Heart left ventricle (tissue), 16 donors: ENCODE results near the gene PAX2. TPM values are rescaled to one million over a fixed set of nuclear protein-coding genes. Genes with fewer than 3 reads are reported as not detected.

Experiments
- ATAC-seq, 4 donors: fragments of 200-7000 bp; cut with Tn5 transposase; one replicate each; pipeline ENCODE4 v1.9.1; 2020 to 2022; ENCODE audit warnings: moderate library complexity in 4 of 4, mild to moderate bottlenecking in 3 of 4, moderate number of reproducible peaks in 1 of 4
- DNase-seq, 5 donors: peaks; one replicate each; pipeline ENCODE4 v3.0.0-alpha.2; 2020
- H3K27ac ChIP-seq, 12 donors: fragments of 200-600 bp; sonication (generic) in 4 of 12; one replicate each; pipeline versions ENCODE4 v1.5.0 to v1.8.0; 2016 to 2022; ENCODE audit warnings: mild to moderate bottlenecking in 2 of 12
- H3K27me3 ChIP-seq, 9 donors: fragments of 200-600 bp; sonication (generic) in 2 of 9; one replicate each; pipeline versions ENCODE4 v1.5.1 to v1.8.0; 2016 to 2022; ENCODE audit warnings: mild to moderate bottlenecking in 3 of 9
- H3K36me3 ChIP-seq, 9 donors: fragments of 200-600 bp; sonication (generic) in 2 of 9; one replicate each; pipeline versions ENCODE4 v1.5.0 to v1.8.0; 2018 to 2022; ENCODE audit warnings: mild to moderate bottlenecking in 2 of 9
- H3K4me1 ChIP-seq, 12 donors: fragments of 200-600 bp; sonication (generic) in 4 of 12; one replicate each; pipeline versions ENCODE4 v1.5.0 to v1.8.0; 2016 to 2022; ENCODE audit warnings: mild to moderate bottlenecking in 3 of 12
- H3K4me3 ChIP-seq, 12 donors: fragments of 200-600 bp; sonication (generic) in 4 of 12; one replicate each; pipeline versions ENCODE4 v1.5.0 to v1.8.0; 2017 to 2022; ENCODE audit warnings: mild to moderate bottlenecking in 9 of 12, moderate library complexity in 4 of 12
- H3K9me3 ChIP-seq, 12 donors: fragments of 200-600 bp; sonication (generic) in 4 of 12; one replicate each; pipeline versions ENCODE4 v1.5.0 to v1.8.0; 2016 to 2022; ENCODE audit warnings: mild to moderate bottlenecking in 1 of 12
- POLR2A ChIP-seq, 2 donors: fragments of 450-650 bp; IDR thresholded peaks; one replicate each; pipeline ENCODE4 v1.6.1; 2017; ENCODE audit warnings: antibody characterized with exemption in 2 of 2, mild to moderate bottlenecking in 2 of 2, moderate library complexity in 2 of 2
- WGBS, 4 donors: extraction: QIAGEN DNeasy Blood & Tissue Kit in 2 of 4; methylation state at CpG; one replicate each; pipeline versions ENCODE4 v1.1.5 to v1.1.7; 2013 to 2018; 5-methylcytosine and 5-hydroxymethylcytosine counted together
- intact Hi-C, 10 donors: fragments of 100-400 bp; cut with DNase I; formaldehyde crosslinking; loops; one replicate each; pipeline versions ENCODE4 v1.11.1 to v1.14.2; 2022
- polyA plus RNA-seq, 2 donors: library from polyadenylated mRNA; stranded (reverse); fragments of 200-250 nt; gene quantifications; one replicate each; pipeline ENCODE4 v1.2.3, GENCODE V29; 2013
- total RNA-seq, 9 donors: library from RNA; depleted of rRNA in 2 of 9; stranded (reverse); fragments of >200 nt in 2 of 9; fragmentation: NEBNext Ultra II Directional in 3 of 9; extraction: Animal tissue kit (Norgen Biotek cat#: 25700) in 3 of 9; gene quantifications; one replicate each; pipeline versions ENCODE4 v1.1.0 to v1.2.4, GENCODE V29; 2016 to 2023
- TF ChIP-seq, protein P1 (sequence below), 12 donors: fragments of 200-600 bp; sonication (generic) in 4 of 12; IDR thresholded peaks; one replicate each; pipeline versions ENCODE4 v1.5.0 to v1.8.0; 2018 to 2022; ENCODE audit warnings: antibody characterized with exemption in 12 of 12, mild to moderate bottlenecking in 5 of 12
- donor health status: ischemic (EF 13 %, LVEDD 7.1; RV severe dilation, severe dysfunction).
- donor health status: healthy with polysubstance abuse.
- donor health status: DM: no; HTN: yes; CAD: no.
- donor health status: DM: no; HTN: no; CAD: no.
- donor health status: ischemic (EF 25% LVEDD 6.9; RV normal size, moderate dysfunction).
- donor health status: ischemic (EF 25% LVEDD 5.7; RV mildly dilated, moderate dysfunction).
- donor health status: healthy.
- donor health status: DM: yes; HTN: yes; CAD: no.
- donor health status: ischemic (EF 35%, LVEDD 5.7; RV mildly dilated, moderate dysfunction).
- donor health status: nonischemic (EF 11% LVEDD 7.7; RV severe dilation, severe dysfunction).
- donor health status: DM: yes; HTN: yes; CAD: no.
- donor health status: PGD.
- donor health status: ischemic (EF 29% LVEDD 5.4; RV normal size, mild dysfunction).
- donor health status: nonischemic (EF 23%, LVEDD 6.1; RV moderate dilation, normal function).

PAX2 gene
- total and polyA plus RNA-seq, 11 donors: not detected

DNA sequence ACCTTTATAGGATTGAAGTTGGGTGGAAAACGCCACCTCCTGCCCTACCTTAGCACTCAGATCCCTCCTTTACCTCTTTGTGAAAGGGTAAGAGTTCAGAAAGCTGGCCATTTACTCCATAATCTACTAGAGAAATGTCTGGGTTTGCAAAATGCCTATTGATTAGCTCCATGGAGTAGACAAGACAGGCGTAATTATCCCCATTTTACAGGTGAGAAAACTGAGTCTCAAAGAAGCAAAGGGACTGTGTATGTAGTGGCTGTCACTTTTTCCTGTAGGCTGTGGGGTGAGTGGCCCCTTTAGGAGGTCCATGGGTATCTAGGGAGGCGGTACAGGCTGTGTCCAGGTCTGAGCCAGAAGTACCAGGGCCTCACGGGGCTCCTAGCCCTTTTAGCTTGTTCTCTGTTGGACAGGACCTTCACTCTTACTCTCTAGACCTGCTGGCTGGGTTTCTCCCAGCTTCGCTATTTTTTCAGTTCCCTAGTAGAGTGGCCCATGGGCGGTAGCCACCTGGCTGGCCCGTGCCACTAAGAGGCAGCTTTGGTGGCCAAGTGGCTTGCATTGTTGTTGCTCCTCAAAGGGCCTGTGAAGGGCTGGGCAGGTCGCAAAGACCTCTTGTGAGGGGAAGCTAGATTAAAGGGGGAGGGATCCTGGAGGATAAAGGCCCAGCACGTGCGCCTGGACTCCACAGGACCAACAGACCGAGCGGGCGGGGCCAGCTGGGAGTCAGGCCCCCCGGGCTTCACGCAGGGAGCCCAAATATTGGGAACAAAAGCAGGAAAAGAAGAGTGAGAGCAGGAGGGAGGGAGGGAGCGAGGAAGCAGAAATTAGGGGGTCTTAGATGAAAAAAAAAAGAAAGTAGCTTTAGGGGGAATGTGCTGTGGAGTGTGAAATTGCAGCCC is 4.7 kb upstream of the PAX2 start:
- H3K9me3 ChIP-seq: no peaks in the 10 kb centered on the region
- no peak for TF ChIP-seq POLR2A (IDR thresholded peaks at IDR 0.05)
- TF ChIP-seq, protein P1, sequence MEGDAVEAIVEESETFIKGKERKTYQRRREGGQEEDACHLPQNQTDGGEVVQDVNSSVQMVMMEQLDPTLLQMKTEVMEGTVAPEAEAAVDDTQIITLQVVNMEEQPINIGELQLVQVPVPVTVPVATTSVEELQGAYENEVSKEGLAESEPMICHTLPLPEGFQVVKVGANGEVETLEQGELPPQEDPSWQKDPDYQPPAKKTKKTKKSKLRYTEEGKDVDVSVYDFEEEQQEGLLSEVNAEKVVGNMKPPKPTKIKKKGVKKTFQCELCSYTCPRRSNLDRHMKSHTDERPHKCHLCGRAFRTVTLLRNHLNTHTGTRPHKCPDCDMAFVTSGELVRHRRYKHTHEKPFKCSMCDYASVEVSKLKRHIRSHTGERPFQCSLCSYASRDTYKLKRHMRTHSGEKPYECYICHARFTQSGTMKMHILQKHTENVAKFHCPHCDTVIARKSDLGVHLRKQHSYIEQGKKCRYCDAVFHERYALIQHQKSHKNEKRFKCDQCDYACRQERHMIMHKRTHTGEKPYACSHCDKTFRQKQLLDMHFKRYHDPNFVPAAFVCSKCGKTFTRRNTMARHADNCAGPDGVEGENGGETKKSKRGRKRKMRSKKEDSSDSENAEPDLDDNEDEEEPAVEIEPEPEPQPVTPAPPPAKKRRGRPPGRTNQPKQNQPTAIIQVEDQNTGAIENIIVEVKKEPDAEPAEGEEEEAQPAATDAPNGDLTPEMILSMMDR (IDR thresholded peaks at IDR 0.05): no peak
- no peak for ATAC-seq
- no peak overlapping the region for H3K4me3 ChIP-seq
- H3K4me1 ChIP-seq: peaks cover 0 to 62% (median 25%) of the 10 kb centered on the region in 12 donors
- no peaks in the 10 kb centered on the region for H3K36me3 ChIP-seq
- no peak for DNase-seq
- intact Hi-C loops: loop anchor here in 4 of 10 donors (10.0 kb wide), 1 partner anchor 176 kb away; no protein-coding TSS in a partner anchor
- peaks cover 88 to 100% (median 100%) of the 10 kb centered on the region in 9 donors for H3K27me3 ChIP-seq
- no peak overlapping the region for H3K27ac ChIP-seq
- 7 to 8% (median 7%) methylated on average over 16 of the region's 16 CpGs for WGBS, 4 donors

DNA sequence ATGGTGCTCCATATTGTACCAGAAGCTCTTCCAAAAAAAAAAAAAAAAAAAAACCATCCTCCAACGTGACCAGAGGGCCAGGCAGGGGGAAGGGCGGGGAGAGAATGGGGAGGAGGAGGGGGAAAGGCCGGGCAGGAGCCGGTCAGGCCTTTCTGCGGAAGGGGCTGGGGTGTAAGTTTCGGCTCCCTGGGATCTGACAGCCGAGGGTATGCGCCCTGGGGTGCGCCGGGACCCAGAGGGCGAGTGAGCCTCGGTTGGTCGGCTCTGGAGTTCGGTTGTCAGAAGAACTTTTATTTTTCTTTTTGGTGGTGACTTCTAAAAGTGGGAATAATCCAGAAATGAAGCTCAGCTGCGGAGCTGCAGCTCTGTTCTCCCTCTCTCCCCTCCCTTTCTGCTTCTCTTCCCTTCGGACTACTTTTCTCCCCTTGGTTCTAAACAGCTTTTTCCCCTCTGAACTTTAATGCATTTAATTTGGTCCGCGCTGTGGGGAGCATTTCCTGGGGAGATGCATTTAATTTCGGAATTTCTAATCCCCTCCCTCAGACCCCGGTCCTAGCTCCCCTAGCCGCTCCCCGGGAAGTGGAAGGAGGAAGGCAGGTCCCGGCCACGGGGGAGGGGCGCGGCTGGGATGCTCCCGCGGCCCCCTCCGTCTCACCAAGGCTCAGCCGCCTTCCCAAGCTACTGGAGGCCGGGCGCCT is 3.9 kb upstream of the PAX2 start:
- H3K27ac ChIP-seq: no peak overlapping the region
- H3K27me3 ChIP-seq: peaks cover 87 to 100% (median 100%) of the 10 kb centered on the region in 9 donors
- peaks cover 0 to 68% (median 29%) of the 10 kb centered on the region in 12 donors for H3K4me1 ChIP-seq
- TF ChIP-seq, protein P1 (IDR thresholded peaks at IDR 0.05): no peak
- TF ChIP-seq POLR2A (IDR thresholded peaks at IDR 0.05): no peak
- intact Hi-C loops: loop anchor here in 4 of 10 donors (10.0 kb wide), 1 partner anchor 177 kb away; no protein-coding TSS in a partner anchor
- H3K36me3 ChIP-seq: no peaks in the 10 kb centered on the region
- 2 to 3% (median 2%) methylated on average over 23 to 32 of the region's 32 CpGs for WGBS, 4 donors
- no peaks in the 10 kb centered on the region for H3K9me3 ChIP-seq
- H3K4me3 ChIP-seq: no peak overlapping the region
- no peak for DNase-seq
- ATAC-seq: no peak

DNA sequence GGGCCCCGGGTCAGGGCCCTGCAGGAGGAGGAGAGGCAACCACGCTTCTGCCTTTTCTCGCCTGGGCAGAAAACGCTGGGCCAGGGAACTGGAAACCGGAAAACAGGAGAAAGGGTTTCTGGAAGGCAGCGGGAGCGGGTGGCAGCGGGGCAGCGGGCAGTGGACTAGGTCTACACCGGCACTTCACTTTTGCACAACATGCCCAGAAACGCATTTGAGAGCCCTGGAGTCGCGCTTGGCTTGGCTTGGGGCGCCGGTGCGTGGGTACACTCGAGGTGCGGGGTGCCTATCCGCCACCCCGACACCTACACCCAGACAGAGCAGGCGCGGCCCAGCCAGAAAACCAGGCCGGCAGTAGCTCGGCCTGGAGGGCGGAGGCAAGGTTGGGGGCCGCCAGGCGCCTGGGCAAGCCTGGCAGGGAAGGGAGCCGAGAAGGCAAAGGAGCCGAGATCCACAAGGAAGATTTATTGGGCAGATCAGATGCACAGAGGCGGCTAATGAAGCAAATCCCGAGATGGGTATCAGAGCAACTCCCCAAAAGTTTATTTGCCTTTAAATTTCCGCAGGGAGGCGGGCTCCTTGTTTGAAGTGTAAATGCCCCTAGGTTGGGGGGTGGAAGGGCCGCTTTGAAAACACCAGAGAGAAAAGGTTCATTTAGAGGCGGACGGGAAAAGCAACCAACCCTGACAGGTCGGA is 3.2 kb upstream of the PAX2 start:
- H3K36me3 ChIP-seq: no peaks in the 10 kb centered on the region
- WGBS, 4 donors: 4 to 5% (median 4%) methylated on average over 36 to 37 of the region's 37 CpGs
- ATAC-seq (no peak), DNase-seq (no peak)
- no peak overlapping the region for H3K4me3 ChIP-seq
- intact Hi-C loops: loop anchor here in 4 of 10 donors (10.0 kb wide), 1 partner anchor 177 kb away; no protein-coding TSS in a partner anchor
- H3K4me1 ChIP-seq: peaks cover 0 to 69% (median 29%) of the 10 kb centered on the region in 12 donors
- TF ChIP-seq, protein P1 (IDR thresholded peaks at IDR 0.05): no peak
- no peak for TF ChIP-seq POLR2A (IDR thresholded peaks at IDR 0.05)
- H3K27me3 ChIP-seq: peaks cover 80 to 100% (median 100%) of the 10 kb centered on the region in 9 donors
- H3K27ac ChIP-seq: no peak overlapping the region
- no peaks in the 10 kb centered on the region for H3K9me3 ChIP-seq
